Measurements from ENCODE around the gene BCORL1.
A peak's percentile ranks its signal among the peaks of the same experiment; 100 is the strongest.

BCORL1 gene

DNA sequence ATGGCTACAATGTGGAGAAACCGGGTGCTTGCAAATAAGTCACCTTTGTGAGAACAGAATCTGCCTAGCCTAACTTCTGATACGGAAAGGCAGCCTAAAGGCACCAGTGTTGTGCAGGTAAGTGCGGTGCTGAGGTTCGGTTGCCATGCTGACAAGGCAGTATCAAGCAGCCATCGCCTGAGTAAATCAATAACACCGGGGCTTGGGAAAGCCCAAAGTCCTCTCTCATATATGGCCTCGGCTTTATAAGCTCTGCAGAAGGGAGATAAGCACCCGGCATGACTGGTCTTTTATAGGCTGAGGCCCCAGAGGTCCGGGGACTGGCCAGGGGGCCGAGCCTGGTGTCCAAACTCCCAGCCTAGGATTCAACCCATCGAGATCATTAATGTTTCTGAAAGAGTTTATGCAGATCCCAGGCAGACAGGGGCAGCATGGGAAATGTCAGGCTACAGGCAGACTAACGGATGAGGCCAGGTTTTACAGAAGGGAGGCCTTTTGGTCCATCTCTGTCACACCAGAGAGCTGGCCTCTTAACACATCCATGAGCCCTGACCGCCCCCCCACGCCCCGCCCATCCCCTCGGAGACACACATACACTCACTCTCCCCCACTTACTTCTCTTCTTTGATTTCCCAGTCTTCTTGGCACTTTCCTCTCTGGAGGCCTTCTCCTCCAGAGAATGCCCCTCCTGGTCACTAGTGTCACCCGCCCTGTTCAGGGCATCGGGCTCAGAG is 89.3 kb downstream of the BCORL1 start:
- Histone ChIP-seq H3K4me3 (no peak overlapping the region), H3K27ac (no peak overlapping the region), H3K36me3 (peaks cover 15 to 74% (median 64%) of the 10 kb centered on the region in 3 donors), H3K9me3 (no peaks in the 10 kb centered on the region), H3K4me1 (no peaks in the 10 kb centered on the region), H3K27me3 (no peaks in the 10 kb centered on the region)
- intact Hi-C loops (cut with DNase I; ENCODE audit: low total_unique reads) = no loop called here
- no peak for DNase-seq
- no peak for TF ChIP-seq CTCF (IDR thresholded peaks at IDR 0.05)

DNA sequence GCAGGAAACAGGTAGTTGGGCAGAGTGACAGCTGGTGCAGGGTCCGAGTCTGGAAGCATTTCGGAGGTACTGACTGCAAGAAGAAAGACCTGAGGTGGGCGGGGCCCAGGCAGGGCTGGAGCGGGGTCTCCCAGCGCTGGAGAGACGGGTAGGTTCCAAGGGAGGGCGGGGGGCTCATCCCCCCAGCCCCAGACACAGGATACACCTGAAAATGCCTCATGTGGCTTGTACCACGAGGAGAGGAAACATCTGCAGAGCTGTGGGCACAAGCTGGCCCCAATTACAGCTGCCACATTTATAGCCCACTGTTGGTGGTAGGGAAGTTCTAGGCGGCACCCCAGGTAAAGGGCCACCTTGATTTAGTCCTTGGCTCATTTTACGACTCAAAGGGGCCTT is 89.9 kb downstream of the BCORL1 start:
- H3K27ac ChIP-seq = no peak overlapping the region
- H3K9me3 ChIP-seq = no peaks in the 10 kb centered on the region
- TF ChIP-seq CTCF (IDR thresholded peaks at IDR 0.05) = no peak
- H3K36me3 ChIP-seq = peaks cover 10 to 68% (median 58%) of the 10 kb centered on the region in 3 donors
- no peak for DNase-seq
- intact Hi-C loops (cut with DNase I; ENCODE audit: low total_unique reads) = no loop called here
- no peak overlapping the region for H3K4me3 ChIP-seq
- H3K27me3 ChIP-seq = no peaks in the 10 kb centered on the region
- no peaks in the 10 kb centered on the region for H3K4me1 ChIP-seq

DNA sequence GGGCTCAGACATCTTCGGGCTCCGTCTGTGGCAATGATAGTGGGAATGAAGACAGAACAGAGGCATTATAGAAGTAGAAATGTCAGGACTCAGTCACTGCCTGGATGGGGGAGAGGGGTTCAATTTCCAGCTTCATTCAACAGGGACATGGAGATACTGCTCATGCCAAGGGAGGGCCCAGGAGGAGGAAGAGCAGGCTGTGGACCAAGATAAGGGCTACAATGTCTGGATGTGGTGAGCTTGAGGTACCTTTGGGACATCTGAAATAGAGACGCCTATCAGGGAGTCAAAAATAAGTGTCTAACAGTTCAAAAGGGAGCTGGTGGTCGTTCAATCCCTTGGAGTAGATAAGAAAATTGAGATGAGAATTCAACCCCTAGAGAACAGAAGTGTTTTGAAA is 93.3 kb downstream of the BCORL1 start:
- TF ChIP-seq CTCF (IDR thresholded peaks at IDR 0.05) = no peak
- Histone ChIP-seq H3K36me3 (peaks cover 5 to 39% (median 32%) of the 10 kb centered on the region in 3 donors), H3K27ac (no peak overlapping the region), H3K4me1 (peaks cover 0 to 4% (median 0%) of the 10 kb centered on the region in 4 donors), H3K27me3 (no peaks in the 10 kb centered on the region), H3K4me3 (no peak overlapping the region), H3K9me3 (no peaks in the 10 kb centered on the region)
- intact Hi-C loops (cut with DNase I; ENCODE audit: low total_unique reads) = no loop called here
- DNase-seq = no peak

- no peaks in the 10 kb centered on the region for H3K9me3 ChIP-seq
- peak; percentile 55 to 66 for TF ChIP-seq CTCF (IDR thresholded peaks at IDR 0.05)
- intact Hi-C loops (cut with DNase I; ENCODE audit: low total_unique reads) = loop anchor here (5.0 kb wide), 2 partner anchors 42 to 112 kb away; no protein-coding TSS in a partner anchor
- no peak overlapping the region for H3K4me3 ChIP-seq
- no peak overlapping the region for H3K27ac ChIP-seq
- peaks cover 0 to 24% (median 2%) of the 10 kb centered on the region in 4 donors for H3K4me1 ChIP-seq
- DNase-seq = peak; percentile 59 to 67
- no peaks in the 10 kb centered on the region for H3K27me3 ChIP-seq
- H3K36me3 ChIP-seq = no peaks in the 10 kb centered on the region
These were observed 97.5 kb downstream of the BCORL1 start for GRCh38 chrX:130079824-130080406.

- no peak overlapping the region for H3K4me3 ChIP-seq
- H3K4me1 ChIP-seq = peaks cover 0 to 24% (median 2%) of the 10 kb centered on the region in 4 donors
- peak overlapping the region; percentile 56 to 59 for H3K27ac ChIP-seq
- DNase-seq = no peak
- H3K27me3 ChIP-seq = no peaks in the 10 kb centered on the region
- TF ChIP-seq CTCF (IDR thresholded peaks at IDR 0.05) = no peak
- intact Hi-C loops (cut with DNase I; ENCODE audit: low total_unique reads) = loop anchor here (5.0 kb wide), 2 partner anchors 41 to 111 kb away; no protein-coding TSS in a partner anchor
- no peaks in the 10 kb centered on the region for H3K36me3 ChIP-seq
- H3K9me3 ChIP-seq = no peaks in the 10 kb centered on the region
These were observed 98.4 kb downstream of the BCORL1 start for GRCh38 chrX:130080791-130081367.
